Endothelial cell of umbilical vein (primary cell): ENCODE data around the gene BCL7C. TPM values are rescaled to one million over a fixed set of nuclear protein-coding genes. Genes with fewer than 3 reads are reported as not detected.

ENCODE experiments used
- BruUV-seq: library from RNA; stranded (reverse); fragments of 400-500 nt; replicated peaks from 2 replicates; lab custom pipeline; 2021; lab: Mats Ljungman, UMichigan
- CTCF ChIA-PET: fragments of 300-600, 350-600 bp; sonication (Branson Sonifier 250); formaldehyde crosslinking; loops from one replicate; lab custom pipeline; 2021; ENCODE audit warnings: antibody characterized with exemption, inconsistent platforms; lab: Charles Lee
- POLR2A ChIA-PET: fragments of 300-600, 350-600 bp; sonication (Branson Sonifier 250); formaldehyde crosslinking; loops from one replicate; lab custom pipeline; 2021; ENCODE audit warnings: antibody characterized with exemption, inconsistent platforms; lab: Charles Lee
- DNase-seq: peaks from one replicate; pipeline ENCODE4 v3.0.0-alpha.2; 2011; ENCODE audit warnings: low read depth, low spot score
- FAIRE-seq: peaks from 2 replicates; lab custom pipeline; 2011; peaks lifted over from hg19 to GRCh38; lab: Jason Lieb, UNC
- H2AFZ ChIP-seq: 2 replicates; pipeline ENCODE4 v1.6.0; 2012; ENCODE audit warnings: low read depth, low read length, control low read depth, inconsistent platforms
- H3K27ac ChIP-seq: 2 replicates; pipeline ENCODE4 v1.5.1; 2011; ENCODE audit warnings: low read depth, mild to moderate bottlenecking, control low read depth, low read length, moderate library complexity; ENCODE audit not compliant: insufficient read depth
- H3K27me3 ChIP-seq, 2 experiments: 2 replicates each; pipeline versions ENCODE4 v1.6.0 to v1.6.1; 2011; ENCODE audit warnings: low read length in 2 of 2, mixed read lengths in 1 of 2; ENCODE audit not compliant: control insufficient read depth in 2 of 2, insufficient read depth in 2 of 2
- H3K36me3 ChIP-seq, 2 experiments: 2 replicates in 1 of 2; 3 replicates in 1 of 2; pipeline ENCODE4 v1.5.1; 2011; ENCODE audit warnings: low read length in 2 of 2, mild to moderate bottlenecking in 1 of 2, moderate library complexity in 1 of 2; ENCODE audit not compliant: control insufficient read depth in 2 of 2, insufficient read depth in 2 of 2; ENCODE audit errors: extremely low read depth in 1 of 2
- H3K4me1 ChIP-seq: 3 replicates; pipeline ENCODE4 v1.5.1; 2011; ENCODE audit warnings: mild to moderate bottlenecking, low read length; ENCODE audit not compliant: control insufficient read depth, insufficient read depth; ENCODE audit errors: extremely low read depth
- H3K4me2 ChIP-seq: 2 replicates; pipeline ENCODE4 v1.6.1; 2011; ENCODE audit warnings: low read length, control low read depth, mixed read lengths; ENCODE audit not compliant: insufficient read depth
- H3K4me3 ChIP-seq, 3 experiments: fragments of 200-600 bp in 1 of 3; sonication (generic), shearing (Covaris generic) in 1 of 3; replicated peaks in 1 of 3; 2 replicates each; pipeline ENCODE4 v1.5.1; 2011 to 2016; ENCODE audit warnings: control low read depth in 3 of 3, low read length in 3 of 3, mild to moderate bottlenecking in 2 of 3, inconsistent platforms in 1 of 3, low read depth in 1 of 3, moderate library complexity in 1 of 3; ENCODE audit not compliant: insufficient read depth in 1 of 3
- H3K79me2 ChIP-seq: 2 replicates; pipeline ENCODE4 v1.6.0; 2012; ENCODE audit warnings: low read length, inconsistent platforms; ENCODE audit not compliant: control insufficient read depth, insufficient read depth
- H3K9ac ChIP-seq: replicated peaks from 2 replicates; pipeline ENCODE3; 2011; ENCODE audit warnings: low read length, control low read depth; ENCODE audit not compliant: insufficient read depth; ENCODE audit errors: extremely low read depth
- H3K9me1 ChIP-seq: replicated peaks from 3 replicates; pipeline ENCODE4 v1.6.0; 2011; ENCODE audit warnings: mild to moderate bottlenecking, low read length; ENCODE audit not compliant: control insufficient read depth, insufficient read depth; ENCODE audit errors: extremely low read depth
- H3K9me3 ChIP-seq: replicated peaks from 2 replicates; pipeline ENCODE4 v1.5.1; 2012; ENCODE audit warnings: low read length, inconsistent platforms; ENCODE audit not compliant: control insufficient read depth, insufficient read depth
- H4K20me1 ChIP-seq: replicated peaks from 2 replicates; pipeline ENCODE3; 2011; ENCODE audit warnings: mild to moderate bottlenecking, low read length; ENCODE audit not compliant: control insufficient read depth, insufficient read depth; ENCODE audit errors: extremely low read depth
- CTCF ChIP-seq, 2 donors: IDR thresholded peaks; 1 replicate in 1 of 2; 2 replicates in 1 of 2; pipeline ENCODE4 v1.5.1; 2011; ENCODE audit warnings: low read length in 2 of 2, mild to moderate bottlenecking in 2 of 2, moderate library complexity in 2 of 2, control low read depth in 1 of 2, inconsistent platforms in 1 of 2, low read depth in 1 of 2; ENCODE audit not compliant: insufficient read depth in 1 of 2; ENCODE audit errors: extremely low read depth in 1 of 2
- EZH2 ChIP-seq: IDR thresholded peaks from 2 replicates; pipeline ENCODE4 v1.6.1; 2012; ENCODE audit warnings: borderline replicate concordance, low read depth, mild to moderate bottlenecking, moderate library complexity, low read length, inconsistent platforms; ENCODE audit not compliant: severe bottlenecking
- FOS ChIP-seq: IDR thresholded peaks from 2 replicates; pipeline ENCODE4 v1.6.1; 2011; ENCODE audit warnings: mild to moderate bottlenecking, low read length, moderate library complexity, borderline replicate concordance; ENCODE audit not compliant: insufficient read depth
- GATA2 ChIP-seq: IDR thresholded peaks from 2 replicates; pipeline ENCODE4 v1.7.0; 2011; ENCODE audit warnings: low read depth, mild to moderate bottlenecking, moderate library complexity, mixed read lengths, low read length; ENCODE audit not compliant: insufficient read length, insufficient read depth
- JUN ChIP-seq: IDR thresholded peaks from 2 replicates; pipeline ENCODE4 v1.6.1; 2011; ENCODE audit warnings: borderline replicate concordance, low read depth; ENCODE audit not compliant: insufficient read length, insufficient read depth
- MYC ChIP-seq: IDR thresholded peaks from one replicate; pipeline ENCODE4 v1.6.1; 2011; ENCODE audit warnings: mild to moderate bottlenecking, low read depth, low read length
- POLR2A ChIP-seq: IDR thresholded peaks from 2 replicates; pipeline ENCODE4 v1.6.1; 2012; ENCODE audit warnings: low read depth, mild to moderate bottlenecking, control low read depth, low read length
- POLR2AphosphoS5 ChIP-seq: IDR thresholded peaks from 2 replicates; pipeline ENCODE4 v1.6.1; 2012; ENCODE audit warnings: low read depth, mild to moderate bottlenecking, control low read depth, low read length, moderate library complexity; ENCODE audit not compliant: insufficient read depth
- dilution Hi-C: fragments of 300-500 bp; cut with MboI; formaldehyde crosslinking; loops from one replicate; pipeline ENCODE4 v1.15.0; 2019; ENCODE audit warnings: low sequenced_read_pairs; ENCODE audit not compliant: extremely low pct_ligation_motif_present
- intact Hi-C: fragments of 100-400 bp; cut with micrococcal nuclease; formaldehyde crosslinking; loops from one replicate; pipeline ENCODE4 v1.10.0; 2022
- polyA plus RNA-seq, 4 experiments: library from polyadenylated mRNA; depleted of rRNA in 3 of 4; stranded (reverse) in 3 of 4; unstranded in 1 of 4; fragments of >200 nt; gene quantifications; 2 replicates each; pipeline versions ENCODE4 v1.2.1 to v1.2.3, GENCODE V29; 2011 to 2012; ENCODE audit warnings: missing spikeins in 1 of 4
- total RNA-seq: library from RNA; stranded (reverse); gene quantifications from 2 replicates; pipeline ENCODE4 v1.2.3, GENCODE V29; 2021
- TF ChIP-seq, protein P1 (sequence below): IDR thresholded peaks from 2 replicates; pipeline ENCODE4 v1.6.1; 2011; ENCODE audit not compliant: insufficient read depth, insufficient read length

BCL7C gene
- total and polyA plus RNA-seq, 2 donors (not counting 3 experiments of a cell fraction or from before 2014, with no cell fraction given) = 30.2 to 38.3 TPM

GRCh38 chr16:30929167-30929566, 35.3 kb upstream of the BCL7C start:
- no peak overlapping the region for H3K4me2 ChIP-seq
- H2AFZ ChIP-seq = no peak overlapping the region
- H3K9ac ChIP-seq = no peak overlapping the region
- H3K4me3 ChIP-seq = no peak overlapping the region
- DNase-seq (no peak), FAIRE-seq (no peak)
- no peaks in the 10 kb centered on the region for H3K27me3 ChIP-seq
- H3K36me3 ChIP-seq = peaks cover 4 to 30% of the 10 kb centered on the region in 2 experiments
- H3K27ac ChIP-seq = no peak overlapping the region
- H4K20me1 ChIP-seq = no peaks in the 10 kb centered on the region
- H3K4me1 ChIP-seq = peaks cover 2% of the 10 kb centered on the region
- H3K9me1 ChIP-seq = no peaks in the 10 kb centered on the region
- dilution Hi-C loops = no loop called here
- POLR2A ChIA-PET = no interaction called here
- CTCF ChIA-PET = interaction anchor here (0.8 kb wide), 1 partner anchor 84 kb away, joined by 3 read pairs; no protein-coding TSS in a partner anchor
- H3K79me2 ChIP-seq = no peaks in the 10 kb centered on the region
- H3K9me3 ChIP-seq = no peaks in the 10 kb centered on the region
- TF ChIP-seq JUN = no peak
- TF ChIP-seq, protein P1, sequence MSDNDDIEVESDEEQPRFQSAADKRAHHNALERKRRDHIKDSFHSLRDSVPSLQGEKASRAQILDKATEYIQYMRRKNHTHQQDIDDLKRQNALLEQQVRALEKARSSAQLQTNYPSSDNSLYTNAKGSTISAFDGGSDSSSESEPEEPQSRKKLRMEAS = no peak
- no peak for TF ChIP-seq GATA2
- intact Hi-C loops = no loop called here
- BruUV-seq = no TSS peak

GRCh38 chr16:30928390-30928789, 34.5 kb upstream of the BCL7C start:
- Histone ChIP-seq H3K27me3 (no peaks in the 10 kb centered on the region), H3K27ac (no peak overlapping the region), H3K79me2 (no peaks in the 10 kb centered on the region), H4K20me1 (no peaks in the 10 kb centered on the region), H3K4me2 (no peak overlapping the region), H3K4me3 (no peak overlapping the region), H3K36me3 (peaks cover 4 to 30% of the 10 kb centered on the region in 2 experiments), H3K9me3 (no peaks in the 10 kb centered on the region), H3K9me1 (no peaks in the 10 kb centered on the region), H3K9ac (no peak overlapping the region), H3K4me1 (peaks cover 2% of the 10 kb centered on the region), H2AFZ (no peak overlapping the region)
- ChIA-PET CTCF (no interaction called here), POLR2A (no interaction called here)
- TF ChIP-seq, protein P1 = no peak
- no peak for TF ChIP-seq GATA2
- TF ChIP-seq EZH2 = no peak
- no peak for TF ChIP-seq JUN
- TF ChIP-seq FOS = no peak
- no peak for TF ChIP-seq CTCF (IDR thresholded peaks at IDR 0.05; ENCODE audit: extremely low read depth in 1 of 2, insufficient read depth in 1 of 2, low read depth in 1 of 2, low read length in 2 of 2)
- no peak for TF ChIP-seq POLR2A
- no peak for TF ChIP-seq MYC
- TF ChIP-seq POLR2AphosphoS5 = no peak
- no TSS peak for BruUV-seq
- intact Hi-C loops = no loop called here
- dilution Hi-C loops = no loop called here
- DNase-seq (no peak), FAIRE-seq (no peak)
